Gastrocnemius medialis (tissue), 4 donors: ENCODE measurements around the gene BCAP31. TPM values are rescaled to one million over a fixed set of nuclear protein-coding genes. Genes with fewer than 3 reads are reported as not detected.
A peak's percentile ranks its signal among the peaks of the same experiment; 100 is the strongest.

Experiments
- ATAC-seq, 2 donors: fragments of 150-250 bp; one replicate each; pipeline ENCODE4 v1.9.1; 2016
- DNase-seq, 2 donors: peaks; one replicate each; pipeline ENCODE4 v3.0.0-alpha.2; 2019
- H3K27ac ChIP-seq, 4 donors: fragments of 200-600 bp; sonication (generic); 1 replicate in 1 of 4; 2 replicates in 3 of 4; pipeline ENCODE4 v1.5.1; 2016 to 2018; ENCODE audit warnings: mild to moderate bottlenecking in 2 of 4, moderate library complexity in 1 of 4
- H3K27me3 ChIP-seq, 3 donors: fragments of 200-600 bp; sonication (generic) in 2 of 3; 1 replicate in 1 of 3; 2 replicates in 2 of 3; pipeline versions ENCODE4 v1.5.1 to v1.6.0; 2016 to 2019; ENCODE audit warnings: mild to moderate bottlenecking in 1 of 3, moderate library complexity in 1 of 3
- H3K36me3 ChIP-seq, 2 donors: fragments of 200-600 bp; sonication (generic) in 1 of 2; one replicate each; pipeline ENCODE4 v1.5.1; 2017 to 2018
- H3K4me1 ChIP-seq, 2 donors: fragments of 200-600 bp; sonication (generic) in 1 of 2; one replicate each; pipeline ENCODE4 v1.5.1; 2016 to 2017; ENCODE audit warnings: mild to moderate bottlenecking in 2 of 2
- H3K4me3 ChIP-seq, 4 donors: fragments of 200-600 bp; sonication (generic) in 3 of 4; 1 replicate in 1 of 4; 2 replicates in 3 of 4; pipeline ENCODE4 v1.5.1; 2016 to 2019; ENCODE audit warnings: mild to moderate bottlenecking in 2 of 4
- H3K9me3 ChIP-seq, 3 donors: fragments of 200-600 bp; sonication (generic) in 2 of 3; 1 replicate in 1 of 3; 2 replicates in 2 of 3; pipeline ENCODE4 v1.5.1; 2016 to 2019
- POLR2A ChIP-seq, 2 donors: fragments of 450-650 bp; IDR thresholded peaks; one replicate each; pipeline ENCODE4 v1.6.1; 2017; ENCODE audit warnings: antibody characterized with exemption in 2 of 2, mild to moderate bottlenecking in 2 of 2, moderate library complexity in 2 of 2
- in situ Hi-C, 4 donors: fragments of 200-750 bp; cut with MboI; loops; one replicate each; pipeline versions ENCODE4 v1.15.0 to v1.8.0; 2017; ENCODE audit warnings: low sequenced_read_pairs in 4 of 4
- intact Hi-C: fragments of 100-400 bp; cut with DNase I; formaldehyde crosslinking; loops from one replicate; pipeline ENCODE4 v1.15.1; 2023; ENCODE audit warnings: low total_unique reads
- total RNA-seq, 4 donors: library from RNA; depleted of rRNA; stranded (reverse); fragments of >200 nt; gene quantifications; one replicate each; pipeline versions ENCODE4 v1.1.0 to v1.2.3, GENCODE V29; 2016
- TF ChIP-seq, protein P1 (sequence below), 5 experiments: fragments of 450-650 bp in 3 of 5; fragments of 200-600 bp in 2 of 5; sonication (generic) in 2 of 5; IDR thresholded peaks in 4 of 5; conservative IDR thresholded peaks in 1 of 5; 1 replicate in 4 of 5; 2 replicates in 1 of 5; pipeline ENCODE4 v1.5.1; 2016 to 2019; ENCODE audit warnings: antibody characterized with exemption in 5 of 5, mild to moderate bottlenecking in 3 of 5, moderate library complexity in 3 of 5

BCAP31 gene
- total RNA-seq, 4 donors from 2014 or later, result 41.5 to 91.9 (median 48.3) TPM

DNA sequence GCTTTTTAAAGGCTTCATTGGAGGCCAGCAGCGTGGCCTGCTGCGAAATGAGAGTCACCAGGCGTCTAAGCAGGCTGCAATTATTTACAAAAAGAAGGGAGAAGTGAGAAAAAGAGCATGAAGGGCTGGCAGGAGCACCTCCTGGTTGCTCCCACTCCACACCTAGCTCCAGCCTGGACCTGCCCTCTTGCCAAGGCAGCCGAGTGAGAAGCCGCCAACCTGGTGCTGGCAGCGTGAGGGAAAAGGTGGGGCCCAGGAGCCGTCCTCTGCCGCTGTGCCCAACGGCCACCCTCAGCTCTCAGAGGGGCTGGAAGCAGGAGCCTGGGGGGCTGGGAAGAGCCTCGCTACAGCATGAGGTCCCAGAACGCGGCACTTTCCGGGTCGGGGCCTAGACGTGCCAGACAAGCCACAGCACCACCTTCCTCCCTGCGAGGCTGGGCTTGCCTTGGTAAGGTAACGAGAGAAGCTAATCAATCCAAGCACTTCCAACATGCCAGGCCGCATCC lies 20.1 kb downstream of the BCAP31 start:
- H3K4me1 ChIP-seq, result peaks cover 31 to 73% of the 10 kb centered on the region in 2 donors
- in situ Hi-C loops, result no loop called here
- ATAC-seq, result no peak

DNA sequence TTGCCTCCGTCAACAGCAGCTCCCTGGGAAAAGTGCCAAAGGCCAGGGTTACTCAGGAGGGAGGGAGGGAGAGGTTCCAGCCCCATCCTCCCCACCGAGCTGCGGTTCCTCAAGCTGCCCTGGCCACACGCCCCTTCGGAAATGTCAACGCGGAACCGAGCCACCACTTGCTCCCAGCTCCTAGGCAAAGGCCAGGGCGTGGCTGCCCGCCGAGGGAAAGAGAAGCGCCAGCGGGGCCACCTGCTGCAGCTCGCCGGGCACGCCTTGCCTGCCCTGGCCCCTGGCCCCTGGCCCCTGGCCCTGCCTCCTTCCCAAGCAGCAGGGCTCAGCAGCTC lies 21.2 kb downstream of the BCAP31 start:
- intact Hi-C loops, result loop anchor here (10.0 kb wide), 1 partner anchor 342 kb away; no protein-coding TSS in a partner anchor
- in situ Hi-C loops, result no loop called here
- ATAC-seq, result peak; percentile 18 to 24

More for the DNA sequence above, 20.1 kb downstream of the BCAP31 start:
- DNase-seq, result no peak
- H3K4me3 ChIP-seq, result no peak overlapping the region
- H3K27ac ChIP-seq, result peak overlapping the region; percentile 85 to 91 (median 90)
- H3K9me3 ChIP-seq, result no peaks in the 10 kb centered on the region
- TF ChIP-seq, protein P1, sequence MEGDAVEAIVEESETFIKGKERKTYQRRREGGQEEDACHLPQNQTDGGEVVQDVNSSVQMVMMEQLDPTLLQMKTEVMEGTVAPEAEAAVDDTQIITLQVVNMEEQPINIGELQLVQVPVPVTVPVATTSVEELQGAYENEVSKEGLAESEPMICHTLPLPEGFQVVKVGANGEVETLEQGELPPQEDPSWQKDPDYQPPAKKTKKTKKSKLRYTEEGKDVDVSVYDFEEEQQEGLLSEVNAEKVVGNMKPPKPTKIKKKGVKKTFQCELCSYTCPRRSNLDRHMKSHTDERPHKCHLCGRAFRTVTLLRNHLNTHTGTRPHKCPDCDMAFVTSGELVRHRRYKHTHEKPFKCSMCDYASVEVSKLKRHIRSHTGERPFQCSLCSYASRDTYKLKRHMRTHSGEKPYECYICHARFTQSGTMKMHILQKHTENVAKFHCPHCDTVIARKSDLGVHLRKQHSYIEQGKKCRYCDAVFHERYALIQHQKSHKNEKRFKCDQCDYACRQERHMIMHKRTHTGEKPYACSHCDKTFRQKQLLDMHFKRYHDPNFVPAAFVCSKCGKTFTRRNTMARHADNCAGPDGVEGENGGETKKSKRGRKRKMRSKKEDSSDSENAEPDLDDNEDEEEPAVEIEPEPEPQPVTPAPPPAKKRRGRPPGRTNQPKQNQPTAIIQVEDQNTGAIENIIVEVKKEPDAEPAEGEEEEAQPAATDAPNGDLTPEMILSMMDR (IDR thresholded peaks at IDR 0.05 in 4 of 5, conservative IDR thresholded peaks at IDR 0.05 in 1 of 5), result no peak
- TF ChIP-seq POLR2A (IDR thresholded peaks at IDR 0.05), result no peak
- no peaks in the 10 kb centered on the region for H3K36me3 ChIP-seq
- intact Hi-C loops, result loop anchor here (10.0 kb wide), 1 partner anchor 341 kb away; no protein-coding TSS in a partner anchor
- H3K27me3 ChIP-seq, result no peaks in the 10 kb centered on the region

DNA sequence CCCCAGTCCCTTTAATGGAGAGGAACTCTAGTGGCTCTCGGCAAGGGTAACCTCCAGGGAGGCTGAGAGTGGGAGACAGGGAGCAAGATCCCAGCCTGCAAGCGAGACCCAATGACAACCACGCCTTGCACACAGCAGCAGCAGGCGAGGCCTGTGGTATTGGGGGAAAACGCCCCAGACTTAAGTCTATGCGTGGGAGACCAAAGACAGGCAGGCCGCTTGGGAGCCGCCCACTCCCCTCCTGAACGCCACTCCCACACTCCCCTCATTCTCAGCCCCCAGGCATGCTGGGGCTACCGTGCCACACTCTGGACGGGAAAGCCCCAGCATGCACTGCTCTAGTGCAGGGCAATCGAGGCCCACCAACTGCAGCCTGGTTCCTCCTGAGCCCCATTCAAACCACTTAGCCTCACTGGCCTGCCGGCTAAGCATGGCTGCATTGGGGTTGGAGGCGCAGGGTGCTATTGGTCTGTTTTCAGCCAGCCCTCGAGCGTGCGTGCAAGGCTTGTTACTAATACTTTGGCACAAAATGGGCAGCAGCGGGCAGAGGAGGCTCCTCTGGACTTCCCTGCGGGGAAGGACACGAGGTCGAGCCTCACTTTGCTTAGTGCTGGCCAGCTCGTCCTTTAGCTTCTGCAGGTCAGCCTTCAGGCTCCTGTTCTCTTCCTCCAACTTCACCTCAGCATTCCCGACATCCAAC lies 21.7 kb downstream of the BCAP31 start:
- TF ChIP-seq POLR2A (IDR thresholded peaks at IDR 0.05), result no peak
- TF ChIP-seq, protein P1 (IDR thresholded peaks at IDR 0.05 in 4 of 5, conservative IDR thresholded peaks at IDR 0.05 in 1 of 5), result no peak
- intact Hi-C loops, result loop anchor here (10.0 kb wide), 1 partner anchor 342 kb away; no protein-coding TSS in a partner anchor
- in situ Hi-C loops, result no loop called here
- DNase-seq (no peak), ATAC-seq (peak in 1 of 2 donors; percentile 0)
- Histone ChIP-seq H3K9me3 (no peaks in the 10 kb centered on the region), H3K27me3 (no peaks in the 10 kb centered on the region), H3K27ac (peak overlapping the region; percentile 85 to 91 (median 90)), H3K36me3 (no peaks in the 10 kb centered on the region), H3K4me1 (peaks cover 27 to 73% of the 10 kb centered on the region in 2 donors), H3K4me3 (no peak overlapping the region)

More for the DNA sequence above, 21.2 kb downstream of the BCAP31 start:
- Histone ChIP-seq H3K36me3 (no peaks in the 10 kb centered on the region), H3K4me1 (peaks cover 30 to 77% of the 10 kb centered on the region in 2 donors), H3K27me3 (no peaks in the 10 kb centered on the region), H3K4me3 (no peak overlapping the region), H3K27ac (peak overlapping the region; percentile 85 to 91 (median 90)), H3K9me3 (no peaks in the 10 kb centered on the region)
- peak; percentile 73 to 93 for DNase-seq
- TF ChIP-seq, protein P1 (IDR thresholded peaks at IDR 0.05 in 4 of 5, conservative IDR thresholded peaks at IDR 0.05 in 1 of 5), result no peak
- TF ChIP-seq POLR2A (IDR thresholded peaks at IDR 0.05), result no peak

DNA sequence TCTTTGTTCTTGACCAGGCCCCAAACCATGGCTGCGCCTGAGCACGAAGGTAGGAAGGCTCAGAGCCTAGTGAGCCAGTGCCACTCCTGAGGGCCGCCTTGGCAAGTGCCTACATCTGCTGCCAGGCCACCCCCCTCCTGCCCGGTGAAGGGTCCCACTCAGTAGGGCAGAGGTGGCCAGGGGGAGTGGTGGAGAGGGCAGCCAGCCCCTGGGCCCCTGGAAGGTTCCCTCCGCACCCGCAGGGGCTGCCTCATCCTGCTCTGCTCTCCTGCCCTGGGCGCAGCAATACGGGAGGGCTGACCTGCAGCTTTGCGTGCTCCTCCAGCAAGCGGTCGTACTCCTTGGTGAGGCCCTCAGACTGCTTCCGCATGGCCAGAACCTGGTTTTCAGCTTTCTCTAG lies 22.5 kb downstream of the BCAP31 start:
- ATAC-seq (no peak), DNase-seq (no peak)
- intact Hi-C loops, result loop anchor here (10.0 kb wide), 1 partner anchor 343 kb away; no protein-coding TSS in a partner anchor
- no peaks in the 10 kb centered on the region for H3K27me3 ChIP-seq
- no peak for TF ChIP-seq POLR2A (IDR thresholded peaks at IDR 0.05)
- TF ChIP-seq, protein P1 (IDR thresholded peaks at IDR 0.05 in 4 of 5, conservative IDR thresholded peaks at IDR 0.05 in 1 of 5), result no peak
- H3K4me3 ChIP-seq, result no peak overlapping the region
- no peaks in the 10 kb centered on the region for H3K9me3 ChIP-seq
- H3K36me3 ChIP-seq, result no peaks in the 10 kb centered on the region
- peaks cover 27 to 67% of the 10 kb centered on the region in 2 donors for H3K4me1 ChIP-seq
- H3K27ac ChIP-seq, result peak overlapping the region; percentile 85 to 91 (median 90)
- in situ Hi-C loops, result no loop called here
